GM12865 (cell line): Measurements from ENCODE around the gene AOC2.
"Not testable (repeated sequence)": the region's sequence is repeated elsewhere in the genome, so short reads cannot be mapped to it uniquely, and the experiment has no call there.

Source experiments
- DNase-seq: peaks from one replicate; pipeline ENCODE4 v3.0.0; 2010; ENCODE audit warnings: low read depth
- H3K4me3 ChIP-seq: 2 replicates; pipeline ENCODE4 v1.5.1; 2011; ENCODE audit warnings: mild to moderate bottlenecking, low read depth, low read length, control low read depth
- TF ChIP-seq, protein P1 (sequence below): IDR thresholded peaks from 2 replicates; pipeline ENCODE4 v1.5.1; 2011; ENCODE audit warnings: low read length, control low read depth, low read depth, inconsistent platforms; ENCODE audit not compliant: insufficient read depth; ENCODE audit errors: missing control alignments

AOC2 gene

GRCh38 chr17:42873315-42873714 lies 28.9 kb downstream of the AOC2 start:
- H3K4me3 ChIP-seq: no peak overlapping the region
- DNase-seq: no peak
- TF ChIP-seq, protein P1, sequence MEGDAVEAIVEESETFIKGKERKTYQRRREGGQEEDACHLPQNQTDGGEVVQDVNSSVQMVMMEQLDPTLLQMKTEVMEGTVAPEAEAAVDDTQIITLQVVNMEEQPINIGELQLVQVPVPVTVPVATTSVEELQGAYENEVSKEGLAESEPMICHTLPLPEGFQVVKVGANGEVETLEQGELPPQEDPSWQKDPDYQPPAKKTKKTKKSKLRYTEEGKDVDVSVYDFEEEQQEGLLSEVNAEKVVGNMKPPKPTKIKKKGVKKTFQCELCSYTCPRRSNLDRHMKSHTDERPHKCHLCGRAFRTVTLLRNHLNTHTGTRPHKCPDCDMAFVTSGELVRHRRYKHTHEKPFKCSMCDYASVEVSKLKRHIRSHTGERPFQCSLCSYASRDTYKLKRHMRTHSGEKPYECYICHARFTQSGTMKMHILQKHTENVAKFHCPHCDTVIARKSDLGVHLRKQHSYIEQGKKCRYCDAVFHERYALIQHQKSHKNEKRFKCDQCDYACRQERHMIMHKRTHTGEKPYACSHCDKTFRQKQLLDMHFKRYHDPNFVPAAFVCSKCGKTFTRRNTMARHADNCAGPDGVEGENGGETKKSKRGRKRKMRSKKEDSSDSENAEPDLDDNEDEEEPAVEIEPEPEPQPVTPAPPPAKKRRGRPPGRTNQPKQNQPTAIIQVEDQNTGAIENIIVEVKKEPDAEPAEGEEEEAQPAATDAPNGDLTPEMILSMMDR: no peak

- DNase-seq, H3K4me3 ChIP-seq: not testable (repeated sequence)
Measured at GRCh38 chr17:42873932-42874695, 29.7 kb downstream of the AOC2 start.

DNA sequence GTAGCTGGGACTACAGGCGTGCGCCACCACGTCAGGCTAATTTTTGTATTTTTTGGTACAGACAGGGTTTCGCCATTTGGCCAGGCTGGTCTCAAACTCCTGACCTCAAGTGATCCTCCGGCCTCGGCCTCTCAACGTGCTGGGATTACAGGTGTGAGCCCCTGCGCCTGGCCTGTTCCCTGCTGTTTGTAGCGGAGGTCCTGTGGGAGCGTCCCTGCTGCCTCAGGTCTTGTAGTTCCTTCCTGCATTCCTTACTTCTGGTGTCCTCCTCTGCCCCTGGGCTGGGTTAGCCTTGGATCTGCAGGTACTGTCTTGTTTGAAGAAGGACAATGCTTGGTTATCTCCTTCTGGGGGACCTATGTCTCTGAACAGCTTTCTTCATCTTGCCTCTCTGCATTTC lies 32.7 kb downstream of the AOC2 start:
- no peak for DNase-seq
- TF ChIP-seq, protein P1: no peak
- no peak overlapping the region for H3K4me3 ChIP-seq

GRCh38 chr17:42878123-42878880 lies 33.9 kb downstream of the AOC2 start:
- TF ChIP-seq, protein P1: no peak
- no peak overlapping the region for H3K4me3 ChIP-seq
- no peak for DNase-seq

- DNase-seq: no peak
- TF ChIP-seq, protein P1: no peak
- no peak overlapping the region for H3K4me3 ChIP-seq
Measured at GRCh38 chr17:42878924-42879595, 34.7 kb downstream of the AOC2 start.

- H3K4me3 ChIP-seq: no peak overlapping the region
- DNase-seq: no peak
- TF ChIP-seq, protein P1: no peak
Measured at GRCh38 chr17:42879596-42879985, 35.2 kb downstream of the AOC2 start.

DNA sequence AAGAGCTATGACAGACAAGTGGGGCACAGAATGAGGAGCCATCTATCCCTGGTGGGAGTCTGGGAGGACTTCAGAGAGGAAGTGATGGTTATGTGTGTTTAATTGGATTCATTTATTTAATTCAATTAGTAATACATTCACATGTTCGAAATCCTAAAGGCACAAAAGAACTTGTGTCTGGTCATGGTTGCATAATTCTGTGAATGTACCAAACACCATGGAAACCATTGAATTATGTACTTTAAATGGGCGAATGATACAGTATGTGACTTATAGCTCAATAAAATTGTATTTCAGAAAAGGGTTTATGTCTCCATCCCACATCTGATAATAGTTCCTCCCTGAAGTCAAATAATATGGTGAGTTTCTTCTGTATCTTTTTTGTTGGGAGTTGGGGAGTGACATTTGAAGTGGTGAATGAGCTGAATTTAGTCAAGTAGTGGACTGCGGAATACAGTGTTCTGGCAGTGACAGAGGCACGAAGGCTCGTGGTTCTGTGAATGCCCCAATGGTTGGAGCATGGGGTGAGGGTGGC lies 36.5 kb downstream of the AOC2 start:
- no peak for DNase-seq
- H3K4me3 ChIP-seq: no peak overlapping the region
- TF ChIP-seq, protein P1: no peak

GRCh38 chr17:42881706-42882105 lies 37.3 kb downstream of the AOC2 start:
- not testable (repeated sequence) for DNase-seq, H3K4me3 ChIP-seq
